HuH-7 (cell line): ENCODE data around the gene HMX2.

ENCODE experiments used
- DNase-seq: peaks from one replicate; pipeline ENCODE4 v3.0.0; 2011; ENCODE audit warnings: low spot score

The HMX2 gene

GRCh38 chr10:123191886-123192285 is 44.0 kb downstream of the HMX2 start:
- DNase-seq, result no peak

- DNase-seq, result no peak
Measured at GRCh38 chr10:123194056-123194455, 46.1 kb downstream of the HMX2 start.
